ENCODE data around the gene PGGHG.
"Not testable (repeated sequence)": the region's sequence is repeated elsewhere in the genome, so short reads cannot be mapped to it uniquely, and the experiment has no call there.

Gene PGGHG

DNA sequence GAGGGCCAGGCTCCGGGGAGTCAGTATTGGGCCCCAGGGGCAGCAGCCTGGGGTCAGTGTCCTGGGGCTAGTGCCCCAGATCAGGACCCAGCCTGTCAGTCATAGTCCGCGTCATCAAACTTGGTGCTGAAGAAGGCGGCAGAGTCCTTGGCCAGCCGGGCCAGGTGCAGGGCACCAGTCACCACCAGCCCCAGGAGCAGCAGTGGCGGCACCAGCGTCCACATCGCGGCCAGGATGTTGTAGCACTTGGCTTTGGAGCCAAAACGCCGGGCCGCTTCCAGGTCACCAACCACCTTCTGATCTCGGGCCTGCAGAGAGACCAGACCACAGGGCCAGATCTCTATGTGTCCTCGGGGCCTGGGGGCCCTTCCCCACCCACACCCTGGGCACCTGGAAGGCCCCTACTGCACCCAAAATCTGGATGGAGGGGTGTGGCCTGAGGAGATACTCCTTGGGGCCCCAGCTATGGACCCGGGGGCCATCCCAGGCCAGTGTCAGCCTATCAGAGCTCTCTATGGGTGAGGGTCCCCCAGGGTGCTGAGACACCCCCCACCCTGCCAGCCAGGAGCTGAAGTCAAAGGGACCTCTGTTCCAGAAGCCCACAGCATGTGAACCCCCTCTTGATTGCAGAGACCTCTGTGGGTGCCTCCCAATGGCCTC, 9.6 kb downstream of the PGGHG start:
- Histone ChIP-seq H3K36me3 (ENCODE audit: control insufficient read depth, insufficient read depth, low read length) (no peaks in the 10 kb centered on the region), H3K9ac (ENCODE audit: low read length) (no peak overlapping the region), H3K4me3 (ENCODE audit: low read length) (no peak overlapping the region), H3K27me3 (ENCODE audit: control insufficient read depth, insufficient read depth, low read length) (peaks cover 37% of the 10 kb centered on the region), H3K9me3 (ENCODE audit: control insufficient read depth, low read length) (no peaks in the 10 kb centered on the region), H3K4me1 (ENCODE audit: control insufficient read depth, insufficient read depth, low read length) (peaks cover 8% of the 10 kb centered on the region)

DNA sequence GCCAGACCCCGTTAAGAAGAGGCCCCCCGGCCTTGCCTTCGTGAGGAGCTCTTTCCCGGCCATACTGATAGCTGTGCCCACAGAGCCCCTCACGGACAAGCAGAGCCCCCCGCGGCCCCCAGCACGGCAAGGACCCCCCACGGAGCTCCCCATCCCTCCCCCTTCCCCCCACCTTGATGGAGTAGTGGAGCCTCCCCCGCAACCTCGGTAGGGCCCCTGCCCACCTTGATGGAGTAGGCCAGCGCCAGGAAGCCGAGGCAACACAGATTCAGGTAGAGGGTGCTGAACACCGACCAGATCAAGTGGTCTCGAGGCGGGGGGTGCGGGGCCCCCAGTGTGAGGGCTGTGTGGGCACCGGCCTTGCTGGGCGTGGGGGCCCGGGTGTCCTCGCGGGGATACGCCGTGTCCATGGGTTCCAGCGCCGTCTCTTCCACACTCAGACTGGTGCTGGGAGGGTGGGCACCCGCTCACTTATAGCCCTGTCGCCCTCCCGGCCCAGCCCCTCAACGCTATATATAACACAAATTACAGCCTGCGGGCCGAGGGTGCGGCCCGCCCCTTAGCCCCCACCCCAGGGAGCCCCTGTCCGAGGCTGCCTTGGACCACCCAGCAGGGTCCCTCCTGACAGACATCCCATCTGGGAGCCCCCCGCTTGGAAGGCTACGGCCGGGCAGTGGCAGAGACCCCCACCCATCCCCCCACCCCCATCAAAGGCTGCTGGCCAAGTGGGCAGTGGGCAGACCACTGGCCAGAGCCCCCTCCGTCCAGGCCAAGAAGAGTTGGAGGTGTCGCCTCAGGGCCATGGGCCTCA, 10.4 kb downstream of the PGGHG start, which contains the start of gene IFITM5:
Gene IFITM5 (minus strand): TSS at position 446 of the 811 bp plus-strand sequence. CDS start 36 bp downstream, at position 410.
- H3K9ac ChIP-seq (ENCODE audit: low read length), result no peak within 1 kb of the TSS
- H3K4me3 ChIP-seq (ENCODE audit: low read length), result no peak within 1 kb of the TSS
- H3K4me1 ChIP-seq (ENCODE audit: control insufficient read depth, insufficient read depth, low read length), result peaks cover 8% of the 10 kb centered on the region
- peaks cover 37% of the 10 kb centered on the region for H3K27me3 ChIP-seq (ENCODE audit: control insufficient read depth, insufficient read depth, low read length)
- H3K36me3 ChIP-seq (ENCODE audit: control insufficient read depth, insufficient read depth, low read length), result no peaks in the 10 kb centered on the region
- no peaks in the 10 kb centered on the region for H3K9me3 ChIP-seq (ENCODE audit: control insufficient read depth, low read length)

- H3K36me3 ChIP-seq (ENCODE audit: control insufficient read depth, insufficient read depth, low read length), result no peaks in the 10 kb centered on the region
- H3K27me3 ChIP-seq (ENCODE audit: control insufficient read depth, insufficient read depth, low read length), result peaks cover 37% of the 10 kb centered on the region
- H3K4me3 ChIP-seq (ENCODE audit: low read length), result no peak overlapping the region
- no peaks in the 10 kb centered on the region for H3K9me3 ChIP-seq (ENCODE audit: control insufficient read depth, low read length)
- H3K9ac ChIP-seq (ENCODE audit: low read length), result no peak overlapping the region
- H3K4me1 ChIP-seq (ENCODE audit: control insufficient read depth, insufficient read depth, low read length), result peaks cover 8% of the 10 kb centered on the region
Observed at GRCh38 chr11:299951-300735, 11.2 kb downstream of the PGGHG start.

- peaks cover 17% of the 10 kb centered on the region for H3K27me3 ChIP-seq (ENCODE audit: control insufficient read depth, insufficient read depth, low read length)
- no peak overlapping the region for H3K4me3 ChIP-seq (ENCODE audit: low read length)
- H3K4me1 ChIP-seq (ENCODE audit: control insufficient read depth, insufficient read depth, low read length), result peaks cover 6% of the 10 kb centered on the region
- H3K36me3 ChIP-seq (ENCODE audit: control insufficient read depth, insufficient read depth, low read length), result no peaks in the 10 kb centered on the region
- H3K9ac ChIP-seq (ENCODE audit: low read length), result no peak overlapping the region
- H3K9me3 ChIP-seq (ENCODE audit: control insufficient read depth, low read length), result no peaks in the 10 kb centered on the region
Observed at GRCh38 chr11:303363-303762, 14.4 kb downstream of the PGGHG start.

- Histone ChIP-seq H3K9me3 (ENCODE audit: control insufficient read depth, low read length) (no peaks in the 10 kb centered on the region), H3K27me3 (ENCODE audit: control insufficient read depth, insufficient read depth, low read length) (peaks cover 11% of the 10 kb centered on the region), H3K36me3 (ENCODE audit: control insufficient read depth, insufficient read depth, low read length) (no peaks in the 10 kb centered on the region), H3K4me3 (ENCODE audit: low read length) (no peak overlapping the region), H3K9ac (ENCODE audit: low read length) (no peak overlapping the region), H3K4me1 (ENCODE audit: control insufficient read depth, insufficient read depth, low read length) (peaks cover 7% of the 10 kb centered on the region)
Observed at GRCh38 chr11:304061-304506, 15.2 kb downstream of the PGGHG start.

DNA sequence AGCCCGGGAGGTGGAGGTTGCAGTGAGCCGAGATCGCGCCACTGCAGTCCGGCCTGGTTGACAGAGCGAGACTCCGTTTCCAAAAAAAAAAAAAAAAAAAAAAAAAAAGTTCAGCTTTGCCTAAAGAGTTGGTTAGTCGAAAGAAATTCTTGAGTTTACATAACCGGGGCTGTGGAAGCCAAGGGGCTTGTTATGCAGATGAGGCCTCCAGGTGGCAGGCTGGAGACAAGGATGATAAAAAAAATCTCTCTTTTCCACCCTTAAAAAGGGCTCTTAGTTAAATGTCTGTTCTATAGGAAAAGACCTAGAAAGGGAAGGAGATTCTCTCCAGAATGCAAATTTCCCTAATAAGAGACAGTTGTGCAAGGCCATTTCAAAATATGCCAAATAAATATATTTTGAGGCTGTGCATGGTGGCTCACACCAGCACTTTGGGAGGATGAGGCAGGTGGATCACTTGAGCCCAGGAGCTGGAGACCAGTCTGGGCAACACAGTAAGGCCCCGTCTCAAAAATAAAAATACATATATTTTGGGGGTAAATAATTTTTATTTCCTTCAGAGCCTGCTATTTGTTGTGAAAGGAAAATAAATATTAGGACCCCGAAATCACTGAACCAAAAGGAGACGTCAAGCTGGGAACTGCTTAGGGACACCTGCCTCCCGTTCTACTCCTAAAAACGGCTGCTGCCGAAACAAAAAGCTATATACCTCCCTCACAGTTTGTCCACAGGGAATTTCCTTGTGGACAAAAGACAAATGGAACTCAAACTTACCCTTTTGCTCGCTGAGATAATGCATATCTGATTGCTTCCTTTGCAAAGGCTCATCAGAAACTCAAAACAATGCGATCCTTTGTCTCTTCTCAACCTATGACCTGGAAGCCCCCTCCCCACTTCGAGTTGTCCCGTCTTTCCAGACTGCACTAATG, 16.3 kb downstream of the PGGHG start:
- Histone ChIP-seq H3K36me3 (ENCODE audit: control insufficient read depth, insufficient read depth, low read length) (no peaks in the 10 kb centered on the region), H3K4me1 (ENCODE audit: control insufficient read depth, insufficient read depth, low read length) (peaks cover 9% of the 10 kb centered on the region)

GRCh38 chr11:305844-306211, 16.9 kb downstream of the PGGHG start:
- H3K9ac ChIP-seq (ENCODE audit: low read length), result no peak overlapping the region
- no peaks in the 10 kb centered on the region for H3K9me3 ChIP-seq (ENCODE audit: control insufficient read depth, low read length)
- peaks cover 6% of the 10 kb centered on the region for H3K27me3 ChIP-seq (ENCODE audit: control insufficient read depth, insufficient read depth, low read length)
- no peak overlapping the region for H3K4me3 ChIP-seq (ENCODE audit: low read length)
- peaks cover 9% of the 10 kb centered on the region for H3K4me1 ChIP-seq (ENCODE audit: control insufficient read depth, insufficient read depth, low read length)
- no peaks in the 10 kb centered on the region for H3K36me3 ChIP-seq (ENCODE audit: control insufficient read depth, insufficient read depth, low read length)

More for the DNA sequence above, 16.3 kb downstream of the PGGHG start:
- no peak overlapping the region for H3K4me3 ChIP-seq (ENCODE audit: low read length)
- H3K27me3 ChIP-seq (ENCODE audit: control insufficient read depth, insufficient read depth, low read length), result peaks cover 11% of the 10 kb centered on the region
- H3K9me3 ChIP-seq (ENCODE audit: control insufficient read depth, low read length), result no peaks in the 10 kb centered on the region
- H3K9ac ChIP-seq (ENCODE audit: low read length), result no peak overlapping the region

DNA sequence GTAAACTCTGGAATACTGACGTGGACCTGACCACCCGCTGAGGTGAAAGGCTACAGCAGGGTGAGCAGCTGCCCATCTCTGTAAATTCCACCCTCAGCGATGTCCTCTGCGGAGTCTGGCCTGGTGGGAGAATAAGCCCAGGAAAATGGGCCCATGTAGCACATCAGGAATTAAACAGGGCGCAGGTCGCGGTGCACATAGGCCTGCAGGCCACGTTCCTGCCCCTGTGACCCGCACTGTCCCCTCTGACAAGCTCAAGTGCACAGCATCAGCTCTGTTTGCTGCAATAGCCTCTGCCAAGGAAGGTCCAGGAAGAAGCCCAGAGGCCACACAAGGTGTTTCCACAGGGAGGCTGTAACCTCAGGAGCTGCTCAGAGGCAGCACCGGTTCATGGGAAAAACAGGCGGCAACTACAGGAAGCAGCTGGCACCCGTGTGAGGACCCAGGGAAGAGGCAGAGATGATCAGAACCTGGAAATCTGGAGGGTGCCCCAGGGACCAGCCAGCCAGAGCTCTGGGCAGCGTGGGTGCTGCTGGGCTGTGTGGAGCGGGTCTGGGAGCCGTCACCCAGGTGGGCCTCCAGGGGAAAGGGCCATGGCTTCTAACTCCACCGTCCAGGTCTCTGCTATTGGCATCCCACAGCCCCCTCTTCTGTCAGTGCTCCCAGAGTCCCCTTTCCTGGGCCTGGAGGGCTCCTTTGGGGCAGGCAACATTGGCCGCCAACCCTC, 17.9 kb downstream of the PGGHG start:
- Histone ChIP-seq H3K4me1 (ENCODE audit: control insufficient read depth, insufficient read depth, low read length) (peaks cover 9% of the 10 kb centered on the region), H3K27me3 (ENCODE audit: control insufficient read depth, insufficient read depth, low read length) (peaks cover 8% of the 10 kb centered on the region), H3K9me3 (ENCODE audit: control insufficient read depth, low read length) (no peaks in the 10 kb centered on the region), H3K9ac (ENCODE audit: low read length) (no peak overlapping the region), H3K4me3 (ENCODE audit: low read length) (no peak overlapping the region), H3K36me3 (ENCODE audit: control insufficient read depth, insufficient read depth, low read length) (no peaks in the 10 kb centered on the region)

- H3K36me3 ChIP-seq (ENCODE audit: control insufficient read depth, insufficient read depth, low read length); H3K4me3 ChIP-seq (ENCODE audit: low read length); H3K9me3 ChIP-seq (ENCODE audit: control insufficient read depth, low read length): not testable (repeated sequence)
- H3K4me1 ChIP-seq (ENCODE audit: control insufficient read depth, insufficient read depth, low read length), result peaks cover 13% of the 10 kb centered on the region
- peaks cover 14% of the 10 kb centered on the region for H3K27me3 ChIP-seq (ENCODE audit: control insufficient read depth, insufficient read depth, low read length)
- peak within 1 kb of the TSS; percentile 59 for H3K9ac ChIP-seq (ENCODE audit: low read length)
Observed at GRCh38 chr11:307766-308708, 19.1 kb downstream of the PGGHG start, which contains the start of gene IFITM2. TSS of gene IFITM2 (plus strand) at chr11:307816. CDS start at chr11:308193, 377 bp downstream.

Measured in mucosa of stomach (tissue), 1 donor.